ENCODE data around the gene GALNT16.

GALNT16 gene

GRCh38 chr14:69319911-69320310 is 60.0 kb downstream of the GALNT16 start:
- DNase-seq = no peak

GRCh38 chr14:69320581-69321365 is 60.8 kb downstream of the GALNT16 start:
- DNase-seq = no peak

- no peak for DNase-seq
Observed at GRCh38 chr14:69321601-69322330, 61.8 kb downstream of the GALNT16 start.

GRCh38 chr14:69323266-69323998 is 63.5 kb downstream of the GALNT16 start:
- no peak for DNase-seq

- DNase-seq = no peak
Observed at GRCh38 chr14:69323999-69324282, 64.0 kb downstream of the GALNT16 start.

- no peak for DNase-seq
Observed at GRCh38 chr14:69324341-69324931, 64.5 kb downstream of the GALNT16 start.

DNA sequence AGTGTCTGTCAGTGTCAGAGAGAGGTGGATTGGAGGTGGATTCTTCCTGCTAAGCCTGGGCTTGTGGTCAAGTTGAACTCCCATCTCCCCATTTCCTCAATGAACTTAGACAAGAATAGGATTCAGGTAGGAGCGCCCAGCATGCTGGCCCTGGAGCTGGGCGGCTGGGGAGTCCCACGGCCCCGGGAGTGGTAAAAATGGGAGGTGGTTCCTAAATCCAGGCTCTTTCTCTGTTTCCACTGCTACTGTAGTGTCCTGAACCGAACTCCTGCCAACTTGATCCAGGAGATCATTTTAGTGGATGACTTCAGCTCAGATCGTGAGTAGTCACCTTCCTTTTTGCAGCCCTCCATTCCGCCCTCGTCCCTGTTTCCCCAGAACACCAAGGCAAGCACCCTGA is 65.1 kb downstream of the GALNT16 start:
- DNase-seq = no peak

GRCh38 chr14:69325646-69326265 is 65.8 kb downstream of the GALNT16 start:
- no peak for DNase-seq

GRCh38 chr14:69326611-69327010 is 66.7 kb downstream of the GALNT16 start:
- no peak for DNase-seq

DNA sequence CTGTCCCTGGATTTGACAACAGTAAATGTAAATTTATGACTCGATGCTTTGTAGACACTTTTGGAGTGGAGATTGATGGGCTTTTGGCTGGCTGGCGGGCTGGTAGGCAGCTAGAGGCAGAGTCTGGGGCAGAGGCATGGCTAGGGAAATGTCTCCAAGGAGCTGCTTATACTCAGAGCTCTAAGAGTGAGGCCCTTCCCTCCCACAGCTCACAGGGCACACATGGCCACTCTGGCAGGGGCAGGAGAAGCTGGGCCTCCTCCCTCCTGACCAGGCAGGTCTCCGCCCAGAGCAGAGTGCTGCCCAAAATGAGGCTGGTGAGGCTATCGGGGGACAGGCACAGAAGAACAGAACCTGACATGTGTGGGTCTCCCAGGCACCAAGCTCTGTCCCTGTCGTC is 67.5 kb downstream of the GALNT16 start:
- no peak for DNase-seq

GRCh38 chr14:69328317-69328716 is 68.4 kb downstream of the GALNT16 start:
- DNase-seq = no peak

DNA sequence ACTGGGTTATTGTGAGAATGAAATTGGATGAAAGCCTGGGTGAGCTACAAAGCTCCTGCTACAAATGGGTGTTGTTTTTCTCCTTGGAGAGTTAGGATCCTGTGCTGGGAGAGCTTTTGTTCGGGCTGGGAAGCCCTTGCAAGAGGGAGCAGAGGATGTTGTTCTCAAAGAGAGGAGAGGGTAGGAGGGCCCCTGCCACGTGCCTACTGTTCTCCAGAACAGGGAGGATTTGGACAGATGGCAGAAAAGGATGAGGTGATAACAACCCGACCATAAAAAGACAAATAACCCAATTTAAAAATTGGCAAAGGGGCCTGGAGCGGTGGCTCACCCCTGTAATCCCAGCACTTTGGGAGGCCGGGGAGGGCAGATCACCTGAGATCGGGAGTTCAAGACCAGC is 68.8 kb downstream of the GALNT16 start:
- DNase-seq = no peak

DNA sequence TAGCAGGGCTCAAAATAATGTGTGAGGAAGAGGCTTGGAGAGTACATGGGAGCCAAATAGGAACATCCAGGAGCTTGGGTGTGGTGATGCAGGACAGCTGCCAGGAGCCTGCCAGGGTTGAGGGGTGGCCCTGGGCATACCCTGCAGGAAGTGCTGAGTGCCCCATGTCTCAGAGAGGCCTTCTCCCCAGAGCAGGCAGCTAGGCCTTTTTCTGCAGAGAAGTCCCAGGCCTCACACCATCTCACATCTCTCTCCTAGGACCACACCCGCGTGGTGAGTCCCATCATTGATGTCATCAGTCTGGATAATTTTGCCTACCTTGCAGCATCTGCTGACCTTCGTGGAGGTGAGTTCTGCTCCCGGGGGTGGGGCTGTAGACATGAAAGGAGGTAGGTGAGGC is 71.2 kb downstream of the GALNT16 start:
- DNase-seq = no peak

DNA sequence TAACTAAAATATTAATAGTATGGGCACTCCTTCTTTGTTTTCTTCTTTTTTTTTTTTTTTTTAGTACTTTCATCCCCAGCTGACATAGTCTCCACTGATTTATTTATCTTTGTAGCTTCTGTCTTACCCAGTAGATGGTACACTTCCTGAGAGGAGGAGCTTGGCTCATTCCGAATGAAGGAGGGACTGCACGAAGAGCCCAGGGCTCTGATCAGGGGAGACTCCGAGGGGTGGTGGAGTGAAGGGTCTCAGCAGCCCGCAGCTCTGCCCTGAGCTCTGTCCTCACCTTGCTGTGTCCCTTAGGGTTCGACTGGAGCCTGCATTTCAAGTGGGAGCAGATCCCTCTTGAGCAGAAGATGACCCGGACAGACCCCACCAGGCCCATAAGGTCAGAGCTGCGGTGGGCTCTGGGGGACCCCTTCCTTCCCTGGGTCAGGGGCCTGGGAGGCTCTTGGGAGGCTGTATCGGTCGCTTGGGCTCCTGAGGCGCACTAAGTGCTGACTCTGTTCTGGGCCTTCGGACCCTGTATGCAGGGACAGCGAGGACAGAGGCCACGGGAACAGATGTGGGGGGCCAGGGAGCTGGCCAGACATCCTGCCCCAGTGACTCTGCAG is 72.9 kb downstream of the GALNT16 start:
- no peak for DNase-seq

GRCh38 chr14:69333791-69334337 is 73.9 kb downstream of the GALNT16 start:
- no peak for DNase-seq

DNA sequence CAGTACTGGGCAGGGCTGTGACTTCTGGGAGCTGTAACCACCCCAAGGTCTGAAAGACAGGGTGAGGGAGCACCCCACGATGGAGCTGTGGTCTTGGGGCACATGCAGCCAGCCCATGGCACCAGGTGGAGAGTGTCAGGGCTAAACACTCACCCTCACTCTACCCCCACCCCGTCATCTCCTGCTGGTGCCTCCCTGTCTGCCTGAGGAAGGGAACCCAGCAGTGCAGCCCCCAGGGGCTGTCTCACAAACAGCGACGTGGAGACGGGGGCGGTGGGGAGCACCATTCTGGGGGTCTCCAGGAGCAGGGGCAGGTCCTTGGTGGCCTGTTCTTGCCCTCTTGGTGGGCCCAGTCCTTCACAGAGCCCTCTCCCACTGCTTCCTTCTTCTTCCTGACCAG is 74.6 kb downstream of the GALNT16 start:
- DNase-seq = no peak

DNA sequence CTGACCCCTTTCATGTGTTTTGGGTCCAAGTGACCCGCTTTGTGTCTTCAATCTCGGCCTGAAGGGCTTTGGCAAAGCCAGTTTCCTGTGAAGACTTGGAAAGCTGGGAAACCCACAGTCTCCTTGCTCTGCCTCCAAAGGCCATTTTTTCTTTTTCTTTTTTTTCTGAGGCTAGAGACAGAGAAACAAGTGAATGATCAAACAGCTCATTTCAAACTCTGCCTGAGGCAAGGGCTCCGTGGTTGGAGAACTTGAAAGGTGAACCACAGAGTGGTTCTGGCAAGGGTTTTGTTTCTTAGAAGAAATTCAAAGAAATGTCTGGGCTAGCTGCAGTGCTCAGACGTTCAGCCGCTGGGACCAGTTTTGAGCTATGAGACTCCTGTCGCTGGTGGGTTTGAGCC is 75.4 kb downstream of the GALNT16 start:
- no peak for DNase-seq

DNA sequence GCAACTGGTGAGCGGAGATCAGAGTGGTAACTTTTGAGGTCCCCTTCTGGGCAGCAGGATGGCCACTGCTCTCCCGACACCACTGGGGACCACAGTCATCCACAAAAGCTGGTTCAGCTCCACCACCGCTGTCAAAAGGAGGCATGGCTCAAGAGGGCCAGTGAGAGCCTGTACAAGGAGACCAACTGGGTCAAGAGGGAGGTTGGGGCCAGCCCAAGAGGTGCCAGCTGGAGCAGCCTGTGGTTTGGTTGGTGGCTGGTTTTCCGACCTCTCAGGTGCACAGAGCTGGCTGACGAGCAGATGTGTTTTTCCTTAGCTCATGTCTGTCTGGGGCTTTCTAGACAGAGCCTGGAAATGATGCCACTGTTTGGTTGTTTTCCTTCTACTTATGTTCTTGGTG is 78.0 kb downstream of the GALNT16 start:
- no peak for DNase-seq

- no peak for DNase-seq
Observed at GRCh38 chr14:69339426-69339825, 79.5 kb downstream of the GALNT16 start.

DNA sequence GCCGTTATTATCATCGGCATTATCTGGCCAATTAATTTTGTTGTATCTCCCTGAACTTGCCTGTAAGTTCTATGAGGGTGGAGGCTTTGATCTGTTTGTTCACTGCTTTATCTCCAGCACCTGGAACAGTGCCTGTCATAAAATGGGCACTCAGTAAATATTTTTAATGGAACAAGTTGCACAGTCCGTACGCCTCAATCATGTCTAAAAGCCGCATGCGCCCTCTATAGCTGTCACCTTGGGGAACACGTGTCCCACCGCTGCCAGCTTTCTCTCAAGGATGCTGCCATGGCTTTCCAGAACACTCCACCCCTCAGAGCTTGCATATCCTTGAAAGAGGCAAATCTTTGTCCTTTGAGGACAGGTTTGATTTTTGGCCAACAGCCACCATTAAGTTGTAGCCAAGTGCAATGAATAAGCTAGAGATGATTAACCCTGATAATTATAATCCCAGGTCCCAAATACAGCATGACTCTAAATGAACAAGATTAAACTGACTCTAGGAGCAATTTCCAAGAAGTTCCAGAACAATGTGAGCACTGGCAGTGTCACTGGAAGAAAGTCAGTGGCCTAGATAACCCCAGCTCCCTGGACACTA is 83.1 kb downstream of the GALNT16 start:
- DNase-seq = no peak

- no peak for DNase-seq
Observed at GRCh38 chr14:69344171-69344570, 84.2 kb downstream of the GALNT16 start.

DNA sequence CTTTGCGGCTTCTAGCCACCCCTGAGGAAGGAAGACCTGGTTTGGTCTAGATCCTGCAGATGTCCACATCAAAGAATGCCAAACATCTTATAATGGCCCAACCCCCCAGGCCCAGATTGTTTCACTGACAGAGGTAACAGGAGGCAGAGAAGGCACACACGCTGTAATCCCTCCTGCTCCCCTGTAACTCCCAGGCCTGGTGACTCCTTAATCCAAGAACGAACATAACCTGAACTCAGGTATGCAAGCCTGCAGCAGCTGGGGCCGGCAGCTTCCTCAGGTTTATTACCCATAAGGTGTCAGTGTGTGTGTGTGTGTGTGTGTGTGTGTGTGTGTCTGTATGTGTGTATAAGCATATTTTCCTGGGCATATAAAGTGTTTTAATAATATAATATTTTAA is 85.4 kb downstream of the GALNT16 start:
- DNase-seq = no peak

All from NCI-H2029 treated with DMSO at 0.1 percent for 48 hours (cell line).